HG03097 (cell line): ENCODE data around the gene FAM25A.

Experiments used
- ATAC-seq: cut with Tn5 transposase; IDR thresholded peaks from one replicate; pipeline ENCODE4 v1.9.1; 2021; ENCODE audit not compliant: unreplicated experiment, low FRiP score

FAM25A gene

GRCh38 chr10:87059401-87059800 is 39.3 kb downstream of the FAM25A start:
- no peak for ATAC-seq

GRCh38 chr10:87060280-87060928 is 40.3 kb downstream of the FAM25A start:
- ATAC-seq, result no peak

GRCh38 chr10:87064651-87065050 is 44.6 kb downstream of the FAM25A start:
- ATAC-seq, result no peak

- ATAC-seq, result no peak
These were observed 46.1 kb downstream of the FAM25A start for GRCh38 chr10:87066178-87066577.

GRCh38 chr10:87066865-87067264 is 46.8 kb downstream of the FAM25A start:
- no peak for ATAC-seq

GRCh38 chr10:87068281-87068680 is 48.2 kb downstream of the FAM25A start:
- no peak for ATAC-seq

- no peak for ATAC-seq
These were observed 52.4 kb downstream of the FAM25A start for GRCh38 chr10:87072449-87072848.
